Measurements from ENCODE around the gene RERG.

- TF ChIP-seq CTCF (IDR thresholded peaks at IDR 0.05) (no peak), ZFX (IDR thresholded peaks at IDR 0.05; ENCODE audit: borderline replicate concordance) (no peak)
Measured at GRCh38 chr12:15116086-15116485, 105.1 kb downstream of the RERG start.
